Neutrophil (primary cell): ENCODE measurements around the gene CCL22.

Experiments used
- H3K27ac ChIP-seq: fragments of 200-600 bp; sonication (generic); 2 replicates; pipeline ENCODE4 v1.5.1; 2016; ENCODE audit warnings: mild to moderate bottlenecking, moderate library complexity
- H3K27me3 ChIP-seq: fragments of 200-600 bp; sonication (generic); 2 replicates; pipeline ENCODE4 v1.6.0; 2016; ENCODE audit warnings: mild to moderate bottlenecking
- H3K36me3 ChIP-seq: fragments of 200-600 bp; sonication (generic); 2 replicates; pipeline ENCODE4 v1.5.1; 2017
- H3K4me1 ChIP-seq, 2 experiments: fragments of 200-600 bp in 1 of 2; sonication (generic) in 1 of 2; 1 replicate in 1 of 2; 2 replicates in 1 of 2; pipeline versions ENCODE4 v1.5.1 to v1.6.1; 2013 to 2016; ENCODE audit warnings: low read depth in 1 of 2, low read length in 1 of 2, mild to moderate bottlenecking in 1 of 2, moderate library complexity in 1 of 2; ENCODE audit not compliant: control insufficient read depth in 1 of 2, insufficient read depth in 1 of 2
- H3K4me3 ChIP-seq, 2 experiments: fragments of 200-600 bp in 1 of 2; sonication (generic) in 1 of 2; 1 replicate in 1 of 2; 2 replicates in 1 of 2; pipeline ENCODE4 v1.5.1; 2013 to 2016; ENCODE audit warnings: low read depth in 1 of 2, low read length in 1 of 2, mild to moderate bottlenecking in 1 of 2, moderate library complexity in 1 of 2
- H3K9me3 ChIP-seq: fragments of 200-600 bp; sonication (generic); 2 replicates; pipeline ENCODE4 v1.5.1; 2016
- TF ChIP-seq, protein P1 (sequence below): fragments of 200-600 bp; sonication (generic); IDR thresholded peaks from 2 replicates; pipeline ENCODE4 v1.5.1; 2016; ENCODE audit warnings: antibody characterized with exemption

The CCL22 gene

DNA sequence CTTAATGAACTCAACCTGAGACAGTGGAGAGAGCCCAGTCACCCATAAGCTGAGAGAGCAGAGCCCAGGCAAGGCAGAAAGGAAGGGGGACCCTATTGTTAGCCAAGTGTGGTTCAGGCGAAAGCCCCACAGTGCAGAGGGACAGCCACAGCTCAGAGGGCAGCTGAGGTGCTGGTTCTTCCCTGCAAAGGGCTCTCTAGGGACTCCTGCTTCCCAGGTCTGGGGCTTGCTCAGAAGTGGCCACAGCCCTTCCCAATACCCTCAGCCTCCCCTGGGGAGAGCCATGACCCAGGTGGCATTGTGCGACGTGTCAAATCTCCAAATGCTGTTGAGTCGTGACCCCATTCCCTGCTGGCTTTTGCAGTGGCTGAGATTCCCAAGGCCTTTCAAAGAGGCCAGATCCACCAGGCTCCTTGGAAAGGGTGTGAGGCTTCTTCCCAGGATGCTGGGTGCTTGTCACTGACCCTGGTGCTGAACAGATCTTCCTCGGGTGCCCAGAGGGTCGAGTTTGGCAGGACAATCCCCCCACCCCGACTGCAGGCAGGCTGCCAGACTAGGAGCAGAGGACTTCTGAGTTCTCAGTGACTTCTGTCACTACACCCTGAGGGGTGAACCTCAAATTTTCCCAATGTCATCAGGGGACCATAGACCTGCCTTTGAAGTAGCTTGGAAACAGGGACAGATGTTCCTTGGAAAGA lies 43.5 kb downstream of the CCL22 start:
- Histone ChIP-seq H3K36me3 (no peaks in the 10 kb centered on the region), H3K27ac (no peak overlapping the region), H3K4me1 (peaks cover 0 to 6% of the 10 kb centered on the region in 2 experiments), H3K9me3 (no peaks in the 10 kb centered on the region), H3K27me3 (peaks cover 4% of the 10 kb centered on the region), H3K4me3 (no peak overlapping the region)
- TF ChIP-seq, protein P1, sequence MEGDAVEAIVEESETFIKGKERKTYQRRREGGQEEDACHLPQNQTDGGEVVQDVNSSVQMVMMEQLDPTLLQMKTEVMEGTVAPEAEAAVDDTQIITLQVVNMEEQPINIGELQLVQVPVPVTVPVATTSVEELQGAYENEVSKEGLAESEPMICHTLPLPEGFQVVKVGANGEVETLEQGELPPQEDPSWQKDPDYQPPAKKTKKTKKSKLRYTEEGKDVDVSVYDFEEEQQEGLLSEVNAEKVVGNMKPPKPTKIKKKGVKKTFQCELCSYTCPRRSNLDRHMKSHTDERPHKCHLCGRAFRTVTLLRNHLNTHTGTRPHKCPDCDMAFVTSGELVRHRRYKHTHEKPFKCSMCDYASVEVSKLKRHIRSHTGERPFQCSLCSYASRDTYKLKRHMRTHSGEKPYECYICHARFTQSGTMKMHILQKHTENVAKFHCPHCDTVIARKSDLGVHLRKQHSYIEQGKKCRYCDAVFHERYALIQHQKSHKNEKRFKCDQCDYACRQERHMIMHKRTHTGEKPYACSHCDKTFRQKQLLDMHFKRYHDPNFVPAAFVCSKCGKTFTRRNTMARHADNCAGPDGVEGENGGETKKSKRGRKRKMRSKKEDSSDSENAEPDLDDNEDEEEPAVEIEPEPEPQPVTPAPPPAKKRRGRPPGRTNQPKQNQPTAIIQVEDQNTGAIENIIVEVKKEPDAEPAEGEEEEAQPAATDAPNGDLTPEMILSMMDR: no peak

DNA sequence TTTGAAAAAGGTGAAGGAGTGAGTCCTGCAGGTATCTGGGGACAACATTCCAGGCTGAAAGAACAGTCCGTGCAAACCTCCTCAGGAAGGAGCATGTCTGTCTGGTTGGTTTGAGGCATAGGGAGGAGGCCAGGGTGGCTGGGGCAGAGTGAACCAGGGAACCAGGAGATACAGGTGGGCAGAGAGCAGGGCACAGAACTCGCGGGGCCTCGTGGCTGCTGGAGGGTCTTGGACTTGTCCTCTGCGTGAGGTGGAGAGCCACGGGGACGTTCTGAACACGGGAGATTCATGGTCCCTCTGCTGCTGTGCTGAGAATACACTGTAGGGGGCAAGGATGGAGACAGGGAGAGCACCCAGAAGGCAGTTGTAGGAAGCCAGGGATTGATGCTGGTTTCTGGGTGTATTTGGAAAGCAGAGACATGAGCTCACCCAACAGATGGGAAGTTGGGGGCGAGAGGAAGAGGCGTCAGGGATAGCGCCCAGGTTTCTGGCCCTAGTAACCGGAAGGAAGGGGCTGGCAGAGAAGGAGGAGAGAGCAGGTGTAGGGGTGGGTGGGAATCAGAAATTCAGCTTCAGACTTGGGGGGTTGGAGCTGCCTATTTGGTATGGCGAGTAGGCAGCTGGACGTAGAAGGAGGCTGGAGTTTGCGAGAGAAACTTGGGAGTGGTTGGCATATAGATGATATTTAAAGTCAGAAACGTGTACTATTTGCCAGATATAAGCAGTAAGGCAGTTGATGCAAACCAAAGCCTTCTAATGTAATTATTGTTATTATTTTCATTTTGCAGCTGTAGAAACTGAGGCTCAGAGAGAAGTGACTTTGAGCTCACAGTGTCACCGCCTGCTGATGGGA lies 45.6 kb downstream of the CCL22 start, which contains the start of gene CCL17:
TSS of gene CCL17 (plus strand) at position 803 of the 853 bp plus-strand sequence. CDS start 9,166 bp downstream, outside the sequence.
- H3K4me3 ChIP-seq: no peak within 1 kb of the TSS
- H3K27ac ChIP-seq: no peak within 1 kb of the TSS
- TF ChIP-seq, protein P1: no peak
- H3K4me1 ChIP-seq: peaks cover 0 to 9% of the 10 kb centered on the region in 2 experiments
- H3K36me3 ChIP-seq: no peaks in the 10 kb centered on the region
- H3K9me3 ChIP-seq: no peaks in the 10 kb centered on the region
- peaks cover 4% of the 10 kb centered on the region for H3K27me3 ChIP-seq

DNA sequence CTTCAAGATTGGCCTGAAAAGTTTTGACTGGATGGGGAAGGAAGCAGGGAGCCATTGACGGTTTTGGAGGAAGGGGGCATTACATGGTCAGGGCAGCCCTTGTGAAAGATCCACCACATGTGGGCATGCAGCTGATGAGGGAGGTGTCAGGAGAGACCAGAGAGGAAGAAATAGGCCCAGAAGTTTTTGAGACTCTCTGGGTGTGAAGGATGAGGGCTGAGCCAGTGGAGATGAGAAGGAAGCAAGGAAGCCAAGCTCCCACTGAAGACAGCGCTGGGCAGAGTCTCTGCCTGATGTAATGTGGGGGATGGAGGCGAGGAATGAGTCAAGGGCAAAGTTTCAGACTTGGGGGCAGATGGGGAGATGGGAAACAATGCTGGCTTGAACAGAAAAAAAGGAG lies 46.5 kb downstream of the CCL22 start:
- no peak overlapping the region for H3K4me3 ChIP-seq
- H3K9me3 ChIP-seq: no peaks in the 10 kb centered on the region
- H3K27ac ChIP-seq: no peak overlapping the region
- H3K36me3 ChIP-seq: no peaks in the 10 kb centered on the region
- peaks cover 5% of the 10 kb centered on the region for H3K27me3 ChIP-seq
- TF ChIP-seq, protein P1: no peak
- peaks cover 0 to 9% of the 10 kb centered on the region in 2 experiments for H3K4me1 ChIP-seq

DNA sequence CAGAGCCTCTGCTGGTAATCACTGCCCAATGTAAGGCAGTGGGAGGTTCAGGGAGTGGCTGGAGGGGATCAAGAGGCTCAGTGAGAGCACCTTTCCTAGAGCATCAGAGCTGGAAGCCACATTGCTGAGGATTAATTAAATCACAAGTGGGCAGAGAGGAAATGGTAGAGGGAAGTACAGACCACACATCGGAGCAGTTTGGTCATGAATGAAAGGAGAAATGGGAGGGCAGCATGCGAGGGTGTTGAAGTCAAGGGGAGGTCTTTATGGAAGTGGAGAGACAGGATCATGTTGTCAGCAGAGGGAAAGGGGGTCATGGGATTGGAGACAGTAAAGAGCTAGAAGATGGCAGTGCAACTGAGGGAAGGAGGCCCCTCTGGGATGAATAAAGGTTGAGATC lies 48.3 kb downstream of the CCL22 start:
- peaks cover 13% of the 10 kb centered on the region for H3K27me3 ChIP-seq
- H3K4me3 ChIP-seq: no peak overlapping the region
- peaks cover 0 to 9% of the 10 kb centered on the region in 2 experiments for H3K4me1 ChIP-seq
- TF ChIP-seq, protein P1: no peak
- no peaks in the 10 kb centered on the region for H3K9me3 ChIP-seq
- no peak overlapping the region for H3K27ac ChIP-seq
- H3K36me3 ChIP-seq: no peaks in the 10 kb centered on the region

DNA sequence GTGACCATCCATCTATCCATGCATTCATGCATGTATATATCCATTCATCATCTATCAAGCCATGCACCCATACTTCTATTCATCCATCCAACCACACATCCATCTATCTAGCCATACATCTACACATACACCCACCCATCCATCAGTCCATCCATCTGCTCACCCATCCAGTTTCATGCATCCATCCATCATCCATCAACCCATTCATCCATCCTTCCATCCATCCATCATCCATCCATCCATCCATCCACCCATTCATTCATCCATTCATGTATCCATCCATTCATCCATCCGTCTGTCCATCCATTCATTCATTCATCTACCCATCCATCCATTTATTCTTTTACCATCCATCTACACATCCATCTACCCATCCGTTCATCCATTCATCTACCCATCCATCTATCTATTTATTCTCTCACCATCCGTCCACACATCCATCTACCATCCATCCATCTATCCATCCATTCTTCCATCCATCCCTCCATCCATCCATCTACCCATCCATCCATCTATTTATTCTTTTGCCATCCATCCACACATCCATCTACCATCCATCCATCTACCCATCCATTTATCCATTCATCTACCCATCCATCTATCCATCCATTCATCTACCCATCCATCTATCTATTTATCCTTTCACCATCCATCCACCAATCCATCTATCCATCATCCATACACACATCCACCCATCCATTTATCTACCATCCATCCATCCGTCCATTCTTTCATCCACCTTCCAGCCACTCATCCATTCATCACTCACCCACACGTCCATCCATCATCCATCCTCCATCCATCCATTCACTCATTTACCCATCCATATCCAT lies 49.2 kb downstream of the CCL22 start:
- H3K4me3 ChIP-seq: no peak overlapping the region
- no peak overlapping the region for H3K27ac ChIP-seq
- peaks cover 0 to 9% of the 10 kb centered on the region in 2 experiments for H3K4me1 ChIP-seq
- no peaks in the 10 kb centered on the region for H3K9me3 ChIP-seq
- H3K27me3 ChIP-seq: peaks cover 13% of the 10 kb centered on the region
- no peaks in the 10 kb centered on the region for H3K36me3 ChIP-seq
- TF ChIP-seq, protein P1: no peak
